ENCODE data around the gene CSNK1D.

The CSNK1D gene

GRCh38 chr17:82227629-82228277 is 45.7 kb downstream of the CSNK1D start:
- TF ChIP-seq, protein P1, sequence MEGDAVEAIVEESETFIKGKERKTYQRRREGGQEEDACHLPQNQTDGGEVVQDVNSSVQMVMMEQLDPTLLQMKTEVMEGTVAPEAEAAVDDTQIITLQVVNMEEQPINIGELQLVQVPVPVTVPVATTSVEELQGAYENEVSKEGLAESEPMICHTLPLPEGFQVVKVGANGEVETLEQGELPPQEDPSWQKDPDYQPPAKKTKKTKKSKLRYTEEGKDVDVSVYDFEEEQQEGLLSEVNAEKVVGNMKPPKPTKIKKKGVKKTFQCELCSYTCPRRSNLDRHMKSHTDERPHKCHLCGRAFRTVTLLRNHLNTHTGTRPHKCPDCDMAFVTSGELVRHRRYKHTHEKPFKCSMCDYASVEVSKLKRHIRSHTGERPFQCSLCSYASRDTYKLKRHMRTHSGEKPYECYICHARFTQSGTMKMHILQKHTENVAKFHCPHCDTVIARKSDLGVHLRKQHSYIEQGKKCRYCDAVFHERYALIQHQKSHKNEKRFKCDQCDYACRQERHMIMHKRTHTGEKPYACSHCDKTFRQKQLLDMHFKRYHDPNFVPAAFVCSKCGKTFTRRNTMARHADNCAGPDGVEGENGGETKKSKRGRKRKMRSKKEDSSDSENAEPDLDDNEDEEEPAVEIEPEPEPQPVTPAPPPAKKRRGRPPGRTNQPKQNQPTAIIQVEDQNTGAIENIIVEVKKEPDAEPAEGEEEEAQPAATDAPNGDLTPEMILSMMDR (IDR thresholded peaks at IDR 0.05; ENCODE audit: low read depth, low read length), result no peak
- H3K4me3 ChIP-seq (ENCODE audit: low read depth, low read length), result peak overlapping the region; percentile 38
- in situ Hi-C loops (cut with HindIII; ENCODE audit: low sequenced_read_pairs), result no loop called here
- no peak for DNase-seq (ENCODE audit: low read depth, low spot score)

- no peak for DNase-seq (ENCODE audit: low read depth, low spot score)
- TF ChIP-seq, protein P1 (IDR thresholded peaks at IDR 0.05; ENCODE audit: low read depth, low read length), result no peak
- in situ Hi-C loops (cut with HindIII; ENCODE audit: low sequenced_read_pairs), result no loop called here
- no peak overlapping the region for H3K4me3 ChIP-seq (ENCODE audit: low read depth, low read length)
Measured at GRCh38 chr17:82226809-82227628, 46.5 kb downstream of the CSNK1D start.

DNA sequence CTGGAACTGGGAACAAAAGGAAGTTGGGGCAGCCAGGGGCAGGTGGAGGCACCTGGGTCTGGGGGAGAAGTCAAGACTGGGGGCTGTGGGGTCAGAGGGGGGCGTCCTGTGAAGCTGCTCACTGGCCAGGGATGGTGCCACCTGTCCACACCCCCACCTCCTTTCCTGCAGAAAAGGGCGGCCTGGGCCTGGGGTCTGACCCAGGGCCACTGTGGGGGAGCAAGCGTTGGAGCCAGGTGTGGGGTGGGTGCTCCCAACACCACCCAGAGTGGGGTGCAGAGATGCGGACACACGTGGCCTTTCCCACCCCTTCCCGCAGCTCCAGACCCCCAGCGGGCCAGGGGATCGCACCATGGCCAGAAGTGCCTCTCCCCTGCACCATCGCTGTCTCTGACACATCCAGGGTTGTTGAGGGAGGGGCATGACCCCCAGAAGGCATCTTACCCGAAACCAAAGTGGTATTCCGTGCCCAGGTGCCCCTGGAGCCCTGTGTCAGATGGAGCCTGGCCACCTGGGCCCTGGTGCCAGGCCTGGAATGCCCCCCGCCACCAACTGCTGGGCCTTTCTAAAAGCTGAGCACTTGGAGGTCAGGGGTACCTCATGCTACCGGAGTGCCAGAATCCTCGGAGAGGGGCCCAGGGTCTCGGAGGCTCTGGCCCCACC is 47.2 kb downstream of the CSNK1D start:
- in situ Hi-C loops (cut with HindIII; ENCODE audit: low sequenced_read_pairs), result no loop called here
- DNase-seq (ENCODE audit: low read depth, low spot score), result no peak
- H3K4me3 ChIP-seq (ENCODE audit: low read depth, low read length), result no peak overlapping the region
- TF ChIP-seq, protein P1 (IDR thresholded peaks at IDR 0.05; ENCODE audit: low read depth, low read length), result no peak

GRCh38 chr17:82225368-82226029 is 48.0 kb downstream of the CSNK1D start:
- DNase-seq (ENCODE audit: low read depth, low spot score), result no peak
- in situ Hi-C loops (cut with HindIII; ENCODE audit: low sequenced_read_pairs), result no loop called here
- no peak overlapping the region for H3K4me3 ChIP-seq (ENCODE audit: low read depth, low read length)

GRCh38 chr17:82224666-82225065 is 48.8 kb downstream of the CSNK1D start:
- DNase-seq (ENCODE audit: low read depth, low spot score), result no peak
- in situ Hi-C loops (cut with HindIII; ENCODE audit: low sequenced_read_pairs), result no loop called here
- TF ChIP-seq, protein P1 (IDR thresholded peaks at IDR 0.05; ENCODE audit: low read depth, low read length), result no peak
- no peak overlapping the region for H3K4me3 ChIP-seq (ENCODE audit: low read depth, low read length)

More at GRCh38 chr17:82225368-82226029, 48.0 kb downstream of the CSNK1D start:
- TF ChIP-seq, protein P1 (IDR thresholded peaks at IDR 0.05; ENCODE audit: low read depth, low read length), result no peak

- no peak overlapping the region for H3K4me3 ChIP-seq (ENCODE audit: low read depth, low read length)
- in situ Hi-C loops (cut with HindIII; ENCODE audit: low sequenced_read_pairs), result no loop called here
- no peak for DNase-seq (ENCODE audit: low read depth, low spot score)
- TF ChIP-seq, protein P1 (IDR thresholded peaks at IDR 0.05; ENCODE audit: low read depth, low read length), result no peak
Measured at GRCh38 chr17:82223517-82223916, 50.0 kb downstream of the CSNK1D start.

Data from astrocyte of the spinal cord (primary cell).